K562 (cell line): Measurements from ENCODE around the gene NCCRP1. TPM values are rescaled to one million over a fixed set of nuclear protein-coding genes. Genes with fewer than 3 reads are reported as not detected.
A peak's percentile ranks its signal among the peaks of the same experiment; 100 is the strongest.

ENCODE experiments used
- ATAC-seq: fragments of 200-7000 bp; cut with Tn5 transposase; 3 replicates; pipeline ENCODE4 v1.9.1; 2020; ENCODE audit warnings: moderate library complexity
- BruUV-seq: library from RNA; stranded (reverse); fragments of 400-500 nt; replicated peaks from 2 replicates; lab custom pipeline; 2021; lab: Mats Ljungman, UMichigan
- CTCF ChIA-PET: fragments of 300-600 bp; formaldehyde crosslinking; extraction: SDS; loops from one replicate; lab custom pipeline; 2021; ENCODE audit warnings: low intra/inter-chr PET ratio; lab: Yijun Ruan, JAX
- POLR2A ChIA-PET: fragments of 300-600, 350-650 bp; sonication (Branson Sonifier 250); formaldehyde crosslinking; extraction: SDS; loops from one replicate; lab custom pipeline; 2021; ENCODE audit warnings: antibody characterized with exemption, inconsistent platforms; lab: Yijun Ruan, JAX
- DNase-seq, 4 experiments: peaks; one replicate each; pipeline versions ENCODE4 v3.0.0 to v3.0.0-alpha.2; 2011 to 2018; ENCODE audit warnings: low spot score in 3 of 4, mixed read lengths in 3 of 4; ENCODE audit errors: extremely low read depth in 1 of 4
- FAIRE-seq: peaks from 2 replicates; lab custom pipeline; 2011; peaks lifted over from hg19 to GRCh38; lab: Jason Lieb, UNC
- H2AFZ ChIP-seq: 2 replicates; pipeline ENCODE4 v1.6.0; 2011; ENCODE audit warnings: low read depth, low read length, control low read depth, inconsistent platforms
- H3K27ac ChIP-seq: fragments of 200-600 bp; 3 replicates; pipeline ENCODE4 v1.8.0; 2011; ENCODE audit warnings: low read depth, mild to moderate bottlenecking, control low read depth, inconsistent platforms, low read length, moderate library complexity, mixed read lengths; ENCODE audit errors: extremely low read depth
- H3K27me3 ChIP-seq, 2 experiments: fragments of 300-600 bp in 1 of 2; 2 replicates in 1 of 2; 3 replicates in 1 of 2; pipeline versions ENCODE4 v1.6.0 to v1.8.0; 2011; ENCODE audit warnings: inconsistent platforms in 2 of 2, low read length in 2 of 2, mild to moderate bottlenecking in 1 of 2, mixed read lengths in 1 of 2, moderate library complexity in 1 of 2; ENCODE audit not compliant: control insufficient read depth in 2 of 2, insufficient read depth in 2 of 2
- H3K36me3 ChIP-seq: fragments of 300-600 bp; 3 replicates; pipeline ENCODE4 v1.8.0; 2011; ENCODE audit warnings: mild to moderate bottlenecking, low read length, inconsistent platforms; ENCODE audit not compliant: control insufficient read depth, insufficient read depth
- H3K4me1 ChIP-seq, 2 experiments: fragments of 200-600 bp in 1 of 2; replicated peaks in 1 of 2; 2 replicates in 1 of 2; 3 replicates in 1 of 2; pipeline versions ENCODE4 v1.5.1 to v1.8.0; 2011; ENCODE audit warnings: inconsistent platforms in 2 of 2, low read length in 2 of 2, mild to moderate bottlenecking in 1 of 2, mixed read lengths in 1 of 2, moderate library complexity in 1 of 2; ENCODE audit not compliant: control insufficient read depth in 2 of 2, insufficient read depth in 2 of 2
- H3K4me2 ChIP-seq: 2 replicates; pipeline ENCODE4 v1.6.1; 2011; ENCODE audit warnings: low read length, control low read depth, inconsistent platforms, mixed read lengths; ENCODE audit not compliant: insufficient read depth
- H3K4me3 ChIP-seq: fragments of 200-600 bp; sonication (generic), shearing (Covaris generic); 2 replicates; pipeline ENCODE4 v1.5.1; 2016; ENCODE audit warnings: control low read depth, inconsistent platforms
- H3K79me2 ChIP-seq: fragments of 200-600 bp; 3 replicates; pipeline ENCODE4 v1.8.0; 2011; ENCODE audit warnings: low read length, inconsistent platforms; ENCODE audit not compliant: control insufficient read depth, insufficient read depth
- H3K9ac ChIP-seq, 2 experiments: 2 replicates each; pipeline versions ENCODE4 v1.6.0 to v1.6.1; 2011; ENCODE audit warnings: low read depth in 2 of 2, low read length in 2 of 2, control low read depth in 1 of 2, inconsistent platforms in 1 of 2, mild to moderate bottlenecking in 1 of 2, mixed read lengths in 1 of 2; ENCODE audit not compliant: insufficient read depth in 1 of 2
- H3K9me1 ChIP-seq: one replicate; pipeline ENCODE4 v1.6.0; 2011; ENCODE audit warnings: inconsistent platforms, mild to moderate bottlenecking, low read length, moderate library complexity; ENCODE audit not compliant: control insufficient read depth, insufficient read depth
- H3K9me3 ChIP-seq: replicated peaks from 2 replicates; pipeline ENCODE4 v1.5.1; 2011; ENCODE audit warnings: low read depth, low read length, inconsistent platforms; ENCODE audit not compliant: control insufficient read depth, insufficient read depth
- H4K20me1 ChIP-seq: replicated peaks from 2 replicates; pipeline ENCODE4 v1.6.1; 2011; ENCODE audit warnings: low read length, inconsistent platforms, mixed read lengths; ENCODE audit not compliant: control insufficient read depth, insufficient read depth
- JUND ChIP-seq, 2 experiments: IDR thresholded peaks; 2 replicates in 1 of 2; 3 replicates in 1 of 2; pipeline ENCODE4 v1.6.1; 2011; ENCODE audit warnings: borderline replicate concordance in 2 of 2, low read depth in 2 of 2, low read length in 2 of 2, improper control_type of control experiment in 1 of 2, missing biosample characterization in 1 of 2, missing genetic modification characterization in 1 of 2, missing genetic modification reagents in 1 of 2
- SETDB1 ChIP-seq: IDR thresholded peaks from one replicate; pipeline ENCODE4 v1.6.1; 2012; ENCODE audit warnings: low read length, control low read depth, inconsistent platforms
- ZNF780A ChIP-seq: fragments of 250-450 bp; sonication (Bioruptor Pico); IDR thresholded peaks from 2 replicates; pipeline ENCODE4 v1.5.0; 2021; ENCODE audit warnings: mild to moderate bottlenecking
- WGBS: fragments of 100-300 bp; shearing (Covaris generic); methylation state at CpG from one replicate; pipeline ENCODE4 v1.1.6; 2016; ENCODE audit warnings: low coverage, mixed read lengths; ENCODE audit not compliant: insufficient coverage; ENCODE audit errors: missing lambda C conversion rate; 5-methylcytosine and 5-hydroxymethylcytosine counted together
- in situ Hi-C: fragments of 300-500 bp; cut with MboI; formaldehyde crosslinking; loops from 4 replicates; pipeline ENCODE4 v1.15.0; 2018; ENCODE audit warnings: inconsistent platforms, mixed read lengths
- intact Hi-C: fragments of 100-400 bp; cut with micrococcal nuclease; formaldehyde crosslinking; loops from 2 replicates; pipeline ENCODE4 v1.14.2; 2022
- polyA plus RNA-seq, 8 experiments: library from polyadenylated mRNA; depleted of rRNA in 4 of 8; stranded (reverse) in 5 of 8; unstranded in 3 of 8; fragments of >200 nt; fragmentation: Nextera tagmentation in 2 of 8; fragmentation: Illumina TruSeq in 1 of 8; extraction: Ambion mirVana in 2 of 8; extraction: Trizol in 1 of 8; gene quantifications; 2 replicates each; pipeline versions ENCODE4 v1.2.1 to v1.2.3, GENCODE V29; 2011 to 2014; ENCODE audit warnings: inconsistent platforms in 1 of 8, missing spikeins in 1 of 8
- total RNA-seq, 7 experiments: library from RNA; depleted of rRNA in 6 of 7; stranded (reverse); fragments of >200 nt in 6 of 7; fragmentation: Illumina TruSeq in 2 of 7; extraction: Trizol in 2 of 7; gene quantifications; 2 replicates each; pipeline versions ENCODE4 v1.2.1 to v1.2.3, GENCODE V29; 2011 to 2021; ENCODE audit warnings: low replicate concordance in 1 of 7
- TF ChIP-seq, protein P1 (sequence below): fragments of 250-450 bp; sonication (Bioruptor Pico); IDR thresholded peaks from 2 replicates; pipeline ENCODE4 v1.4.0; 2020; ENCODE audit warnings: mild to moderate bottlenecking
- TF ChIP-seq, protein P2 (sequence below): fragments of 250-450 bp; sonication (Bioruptor Pico); IDR thresholded peaks from 2 replicates; pipeline ENCODE4 v1.8.0; 2022; ENCODE audit warnings: moderate library complexity, mild to moderate bottlenecking, inconsistent platforms
- TF ChIP-seq, protein P3 (sequence below), 3 experiments: IDR thresholded peaks in 2 of 3; conservative IDR thresholded peaks in 1 of 3; 2 replicates each; pipeline ENCODE4 v1.5.1; 2011 to 2012; ENCODE audit warnings: low read length in 3 of 3, mild to moderate bottlenecking in 3 of 3, control low read depth in 2 of 3, improper control_type of control experiment in 1 of 3, inconsistent platforms in 1 of 3, low read depth in 1 of 3, mixed read lengths in 1 of 3, moderate library complexity in 1 of 3; ENCODE audit not compliant: insufficient read depth in 2 of 3
- TF ChIP-seq, protein P4 (sequence below): fragments of 250-450 bp; sonication (Bioruptor Pico); IDR thresholded peaks from 2 replicates; pipeline ENCODE4 v1.4.0; 2020; ENCODE audit warnings: mild to moderate bottlenecking, moderate library complexity, borderline replicate concordance
- TF ChIP-seq, protein P5 (sequence below), 2 experiments: fragments of 450-650 bp in 1 of 2; sonication (generic) in 1 of 2; formaldehyde crosslinking in 1 of 2; IDR thresholded peaks in 1 of 2; conservative IDR thresholded peaks in 1 of 2; 2 replicates each; pipeline versions ENCODE4 v1.6.1 to v1.8.1; 2016 to 2023; ENCODE audit warnings: mild to moderate bottlenecking in 2 of 2, moderate library complexity in 2 of 2, inconsistent platforms in 1 of 2, missing genetic modification reagents in 1 of 2

The NCCRP1 gene
- total and polyA plus RNA-seq, 9 of the 15 experiments (the other 6 are each of a cell fraction or from before 2014, with no cell fraction given) = 0.05 TPM; not detected in 8

DNA sequence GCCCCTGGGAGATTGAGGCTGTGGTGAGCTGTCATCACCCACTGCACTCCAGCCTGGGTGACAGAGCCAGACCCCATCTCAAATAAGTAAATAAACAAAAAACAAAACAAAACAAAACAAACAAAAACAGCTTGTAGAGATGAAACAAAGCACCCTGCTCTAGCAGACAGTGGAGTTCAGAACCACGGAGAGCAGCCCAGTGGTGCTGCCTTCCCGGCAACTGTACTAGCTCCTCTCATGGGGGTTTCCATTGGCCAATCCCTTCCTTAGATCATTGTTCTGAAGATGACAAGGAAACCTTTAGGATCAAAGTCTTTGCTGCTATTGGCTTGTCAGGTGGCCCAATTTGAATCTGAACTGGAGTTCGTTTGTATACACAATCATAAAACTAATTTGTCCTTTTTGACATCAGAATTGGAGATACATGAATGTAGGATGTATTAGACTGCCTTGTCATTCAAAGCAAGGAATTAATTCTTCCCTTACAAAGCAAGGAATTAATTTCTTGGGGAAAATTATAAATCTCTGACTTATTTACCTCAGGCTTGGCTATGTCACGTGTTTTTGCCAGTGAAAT lies 27.0 kb downstream of the NCCRP1 start (continued):
- TF ChIP-seq, protein P1, sequence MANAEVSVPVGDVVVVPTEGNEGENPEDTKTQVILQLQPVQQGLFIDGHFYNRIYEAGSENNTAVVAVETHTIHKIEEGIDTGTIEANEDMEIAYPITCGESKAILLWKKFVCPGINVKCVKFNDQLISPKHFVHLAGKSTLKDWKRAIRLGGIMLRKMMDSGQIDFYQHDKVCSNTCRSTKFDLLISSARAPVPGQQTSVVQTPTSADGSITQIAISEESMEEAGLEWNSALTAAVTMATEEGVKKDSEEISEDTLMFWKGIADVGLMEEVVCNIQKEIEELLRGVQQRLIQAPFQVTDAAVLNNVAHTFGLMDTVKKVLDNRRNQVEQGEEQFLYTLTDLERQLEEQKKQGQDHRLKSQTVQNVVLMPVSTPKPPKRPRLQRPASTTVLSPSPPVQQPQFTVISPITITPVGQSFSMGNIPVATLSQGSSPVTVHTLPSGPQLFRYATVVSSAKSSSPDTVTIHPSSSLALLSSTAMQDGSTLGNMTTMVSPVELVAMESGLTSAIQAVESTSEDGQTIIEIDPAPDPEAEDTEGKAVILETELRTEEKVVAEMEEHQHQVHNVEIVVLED = no peak
- no peak for TF ChIP-seq ZNF780A (CRISPR knock-in tag)

DNA sequence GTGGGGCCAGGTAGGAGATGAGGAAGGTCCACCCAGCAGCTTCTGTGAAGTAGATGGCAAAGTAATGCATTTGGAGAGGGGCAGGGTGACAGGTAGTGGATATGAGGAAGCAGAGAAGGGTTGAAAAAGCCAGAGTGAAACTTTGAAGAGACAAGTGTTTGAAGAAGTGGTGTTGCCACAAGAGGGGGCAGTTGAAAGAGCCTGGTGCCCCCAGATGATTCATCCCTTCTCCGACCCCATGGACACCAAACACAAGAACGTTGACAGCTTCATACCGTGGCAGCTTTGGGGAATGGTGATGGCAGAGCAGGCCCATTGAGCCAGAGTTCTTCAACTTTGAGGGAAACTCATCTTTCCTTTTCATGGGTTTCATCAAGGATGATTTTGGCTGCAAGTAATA lies 28.1 kb downstream of the NCCRP1 start:
- in situ Hi-C loops (no loop called here), intact Hi-C loops (loop anchor here (5.0 kb wide), 1 partner anchor 187 kb away; the partner anchor contains the start of gene PLEKHG2)
- no peaks in the 10 kb centered on the region; a peak in 1 of 5 replicates for H3K4me1 ChIP-seq
- H3K9me1 ChIP-seq = no peaks in the 10 kb centered on the region
- ChIA-PET CTCF (no interaction called here), POLR2A (no interaction called here)
- no peak overlapping the region for H2AFZ ChIP-seq
- H3K79me2 ChIP-seq = no peaks in the 10 kb centered on the region
- no TSS peak for BruUV-seq
- no peaks in the 10 kb centered on the region for H3K9me3 ChIP-seq
- H3K36me3 ChIP-seq = no peaks in the 10 kb centered on the region
- H4K20me1 ChIP-seq = no peaks in the 10 kb centered on the region
- H3K4me2 ChIP-seq = no peak overlapping the region
- H3K27me3 ChIP-seq = peaks cover 2 to 23% of the 10 kb centered on the region in 2 experiments; a peak in 4 of 5 replicates
- H3K27ac ChIP-seq = no peak overlapping the region
- FAIRE-seq (no peak), ATAC-seq (peak; percentile 33; the same call in 2 of the 3 replicates), DNase-seq (peak in 1 of 4 experiments; percentile 33)
- 0% methylated on average over 3 of the region's 3 CpGs for WGBS
- no peak overlapping the region for H3K4me3 ChIP-seq
- no peak overlapping the region for H3K9ac ChIP-seq
- TF ChIP-seq, protein P2, sequence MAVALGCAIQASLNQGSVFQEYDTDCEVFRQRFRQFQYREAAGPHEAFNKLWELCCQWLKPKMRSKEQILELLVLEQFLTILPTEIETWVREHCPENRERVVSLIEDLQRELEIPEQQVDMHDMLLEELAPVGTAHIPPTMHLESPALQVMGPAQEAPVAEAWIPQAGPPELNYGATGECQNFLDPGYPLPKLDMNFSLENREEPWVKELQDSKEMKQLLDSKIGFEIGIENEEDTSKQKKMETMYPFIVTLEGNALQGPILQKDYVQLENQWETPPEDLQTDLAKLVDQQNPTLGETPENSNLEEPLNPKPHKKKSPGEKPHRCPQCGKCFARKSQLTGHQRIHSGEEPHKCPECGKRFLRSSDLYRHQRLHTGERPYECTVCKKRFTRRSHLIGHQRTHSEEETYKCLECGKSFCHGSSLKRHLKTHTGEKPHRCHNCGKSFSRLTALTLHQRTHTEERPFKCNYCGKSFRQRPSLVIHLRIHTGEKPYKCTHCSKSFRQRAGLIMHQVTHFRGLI (CRISPR knock-in tag) = no peak
- TF ChIP-seq SETDB1 (no peak), JUND (IDR thresholded peaks at IDR 0.05; ENCODE audit: borderline replicate concordance, low read depth, low read length) (peak; percentile 54; the same call in 1 of the 2 replicates), JUND (tag; IDR thresholded peaks at IDR 0.05; ENCODE audit: borderline replicate concordance, low read depth, low read length) (peak; percentile 53; the same call in 1 of the 3 replicates)
- TF ChIP-seq, protein P3, sequence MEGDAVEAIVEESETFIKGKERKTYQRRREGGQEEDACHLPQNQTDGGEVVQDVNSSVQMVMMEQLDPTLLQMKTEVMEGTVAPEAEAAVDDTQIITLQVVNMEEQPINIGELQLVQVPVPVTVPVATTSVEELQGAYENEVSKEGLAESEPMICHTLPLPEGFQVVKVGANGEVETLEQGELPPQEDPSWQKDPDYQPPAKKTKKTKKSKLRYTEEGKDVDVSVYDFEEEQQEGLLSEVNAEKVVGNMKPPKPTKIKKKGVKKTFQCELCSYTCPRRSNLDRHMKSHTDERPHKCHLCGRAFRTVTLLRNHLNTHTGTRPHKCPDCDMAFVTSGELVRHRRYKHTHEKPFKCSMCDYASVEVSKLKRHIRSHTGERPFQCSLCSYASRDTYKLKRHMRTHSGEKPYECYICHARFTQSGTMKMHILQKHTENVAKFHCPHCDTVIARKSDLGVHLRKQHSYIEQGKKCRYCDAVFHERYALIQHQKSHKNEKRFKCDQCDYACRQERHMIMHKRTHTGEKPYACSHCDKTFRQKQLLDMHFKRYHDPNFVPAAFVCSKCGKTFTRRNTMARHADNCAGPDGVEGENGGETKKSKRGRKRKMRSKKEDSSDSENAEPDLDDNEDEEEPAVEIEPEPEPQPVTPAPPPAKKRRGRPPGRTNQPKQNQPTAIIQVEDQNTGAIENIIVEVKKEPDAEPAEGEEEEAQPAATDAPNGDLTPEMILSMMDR (IDR thresholded peaks at IDR 0.05 in 2 of 3, conservative IDR thresholded peaks at IDR 0.05 in 1 of 3; ENCODE audit: insufficient read depth in 2 of 3, low read depth in 1 of 3, low read length in 3 of 3) = peak; percentile 20 to 43 (median 39); a peak in 3 of 6 replicates
- TF ChIP-seq, protein P4, sequence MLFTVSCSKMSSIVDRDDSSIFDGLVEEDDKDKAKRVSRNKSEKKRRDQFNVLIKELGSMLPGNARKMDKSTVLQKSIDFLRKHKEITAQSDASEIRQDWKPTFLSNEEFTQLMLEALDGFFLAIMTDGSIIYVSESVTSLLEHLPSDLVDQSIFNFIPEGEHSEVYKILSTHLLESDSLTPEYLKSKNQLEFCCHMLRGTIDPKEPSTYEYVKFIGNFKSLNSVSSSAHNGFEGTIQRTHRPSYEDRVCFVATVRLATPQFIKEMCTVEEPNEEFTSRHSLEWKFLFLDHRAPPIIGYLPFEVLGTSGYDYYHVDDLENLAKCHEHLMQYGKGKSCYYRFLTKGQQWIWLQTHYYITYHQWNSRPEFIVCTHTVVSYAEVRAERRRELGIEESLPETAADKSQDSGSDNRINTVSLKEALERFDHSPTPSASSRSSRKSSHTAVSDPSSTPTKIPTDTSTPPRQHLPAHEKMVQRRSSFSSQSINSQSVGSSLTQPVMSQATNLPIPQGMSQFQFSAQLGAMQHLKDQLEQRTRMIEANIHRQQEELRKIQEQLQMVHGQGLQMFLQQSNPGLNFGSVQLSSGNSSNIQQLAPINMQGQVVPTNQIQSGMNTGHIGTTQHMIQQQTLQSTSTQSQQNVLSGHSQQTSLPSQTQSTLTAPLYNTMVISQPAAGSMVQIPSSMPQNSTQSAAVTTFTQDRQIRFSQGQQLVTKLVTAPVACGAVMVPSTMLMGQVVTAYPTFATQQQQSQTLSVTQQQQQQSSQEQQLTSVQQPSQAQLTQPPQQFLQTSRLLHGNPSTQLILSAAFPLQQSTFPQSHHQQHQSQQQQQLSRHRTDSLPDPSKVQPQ = no peak
- TF ChIP-seq, protein P5, sequence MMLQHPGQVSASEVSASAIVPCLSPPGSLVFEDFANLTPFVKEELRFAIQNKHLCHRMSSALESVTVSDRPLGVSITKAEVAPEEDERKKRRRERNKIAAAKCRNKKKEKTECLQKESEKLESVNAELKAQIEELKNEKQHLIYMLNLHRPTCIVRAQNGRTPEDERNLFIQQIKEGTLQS (IDR thresholded peaks at IDR 0.05) = 0 out of 2 replicates have a peak, but pooled peaks have one; percentile 31
- TF ChIP-seq, protein P5 (CRISPR knock-in tag; conservative IDR thresholded peaks at IDR 0.05) = no peak
